ENCODE results near the gene TBC1D22A.

DNA sequence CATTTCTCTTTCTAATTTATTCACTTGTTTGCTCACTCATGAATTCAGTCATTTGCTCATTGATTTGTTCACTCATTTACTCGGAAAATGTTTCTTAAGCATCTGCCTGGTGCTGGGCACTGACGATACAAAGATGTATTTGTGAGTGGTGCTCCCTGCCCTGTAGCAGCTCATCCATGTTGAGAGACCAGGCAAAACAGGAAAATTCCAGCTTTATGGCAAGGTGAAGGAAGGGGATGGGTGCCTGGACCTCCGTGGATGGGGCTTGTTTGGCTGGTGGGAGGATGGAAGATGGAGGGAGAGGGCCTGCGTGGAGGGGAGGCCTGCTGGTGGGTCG is 53.1 kb downstream of the TBC1D22A start:
- TF ChIP-seq, protein P1, sequence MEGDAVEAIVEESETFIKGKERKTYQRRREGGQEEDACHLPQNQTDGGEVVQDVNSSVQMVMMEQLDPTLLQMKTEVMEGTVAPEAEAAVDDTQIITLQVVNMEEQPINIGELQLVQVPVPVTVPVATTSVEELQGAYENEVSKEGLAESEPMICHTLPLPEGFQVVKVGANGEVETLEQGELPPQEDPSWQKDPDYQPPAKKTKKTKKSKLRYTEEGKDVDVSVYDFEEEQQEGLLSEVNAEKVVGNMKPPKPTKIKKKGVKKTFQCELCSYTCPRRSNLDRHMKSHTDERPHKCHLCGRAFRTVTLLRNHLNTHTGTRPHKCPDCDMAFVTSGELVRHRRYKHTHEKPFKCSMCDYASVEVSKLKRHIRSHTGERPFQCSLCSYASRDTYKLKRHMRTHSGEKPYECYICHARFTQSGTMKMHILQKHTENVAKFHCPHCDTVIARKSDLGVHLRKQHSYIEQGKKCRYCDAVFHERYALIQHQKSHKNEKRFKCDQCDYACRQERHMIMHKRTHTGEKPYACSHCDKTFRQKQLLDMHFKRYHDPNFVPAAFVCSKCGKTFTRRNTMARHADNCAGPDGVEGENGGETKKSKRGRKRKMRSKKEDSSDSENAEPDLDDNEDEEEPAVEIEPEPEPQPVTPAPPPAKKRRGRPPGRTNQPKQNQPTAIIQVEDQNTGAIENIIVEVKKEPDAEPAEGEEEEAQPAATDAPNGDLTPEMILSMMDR (IDR thresholded peaks at IDR 0.05) = no peak
- no peak for TF ChIP-seq POLR2A (IDR thresholded peaks at IDR 0.05)

Measured in Peyer's patch (tissue), 4 donors.